ENCODE results near the gene HLA-DQA1. TPM values are rescaled to one million over a fixed set of nuclear protein-coding genes. Genes with fewer than 3 reads are reported as not detected.

HLA-DQA1 gene
- polyA plus RNA-seq, 1 experiment: not detected

GRCh38 chr6:32602383-32602782 is 34.8 kb upstream of the HLA-DQA1 start:
- Histone ChIP-seq H3K9me3 (ENCODE audit: control insufficient read depth, insufficient read depth, low read length) (no peaks in the 10 kb centered on the region), H3K27me3 (ENCODE audit: control insufficient read depth, insufficient read depth, low read length) (no peaks in the 10 kb centered on the region), H3K27ac (ENCODE audit: low read depth, low read length) (no peak overlapping the region), H3K4me3 (ENCODE audit: low read depth, low read length) (no peak overlapping the region)
- no peak for DNase-seq (ENCODE audit: low read depth, low spot score)
- no peak for TF ChIP-seq CTCF (IDR thresholded peaks at IDR 0.05; ENCODE audit: low read depth, low read length)
- POLR2A ChIA-PET: no interaction called here
- CTCF ChIA-PET: no interaction called here

DNA sequence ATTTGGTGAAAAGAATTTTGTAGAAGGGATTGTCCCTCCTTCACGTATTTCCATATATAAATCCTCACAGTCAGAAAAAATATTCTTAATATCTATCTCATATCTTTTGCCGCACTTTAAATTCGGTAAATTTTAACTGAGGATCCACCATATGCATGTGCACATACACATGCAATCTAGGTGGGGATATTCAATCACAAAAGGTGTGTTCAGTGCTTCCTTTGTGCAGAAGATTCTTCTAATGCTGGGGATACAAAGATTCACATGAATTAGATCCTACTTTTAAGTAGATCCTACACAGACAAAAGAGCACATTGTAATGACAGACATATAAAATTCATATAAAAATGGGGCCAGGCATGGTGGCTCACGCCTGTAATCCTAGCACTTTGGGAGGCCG is 34.0 kb upstream of the HLA-DQA1 start:
- H3K9me3 ChIP-seq (ENCODE audit: control insufficient read depth, insufficient read depth, low read length): no peaks in the 10 kb centered on the region
- H3K4me3 ChIP-seq (ENCODE audit: low read depth, low read length): no peak overlapping the region
- no peak for TF ChIP-seq CTCF (IDR thresholded peaks at IDR 0.05; ENCODE audit: low read depth, low read length)
- CTCF ChIA-PET: no interaction called here
- DNase-seq (ENCODE audit: low read depth, low spot score): no peak
- H3K27ac ChIP-seq (ENCODE audit: low read depth, low read length): no peak overlapping the region
- POLR2A ChIA-PET: no interaction called here
- no peaks in the 10 kb centered on the region for H3K27me3 ChIP-seq (ENCODE audit: control insufficient read depth, insufficient read depth, low read length)

DNA sequence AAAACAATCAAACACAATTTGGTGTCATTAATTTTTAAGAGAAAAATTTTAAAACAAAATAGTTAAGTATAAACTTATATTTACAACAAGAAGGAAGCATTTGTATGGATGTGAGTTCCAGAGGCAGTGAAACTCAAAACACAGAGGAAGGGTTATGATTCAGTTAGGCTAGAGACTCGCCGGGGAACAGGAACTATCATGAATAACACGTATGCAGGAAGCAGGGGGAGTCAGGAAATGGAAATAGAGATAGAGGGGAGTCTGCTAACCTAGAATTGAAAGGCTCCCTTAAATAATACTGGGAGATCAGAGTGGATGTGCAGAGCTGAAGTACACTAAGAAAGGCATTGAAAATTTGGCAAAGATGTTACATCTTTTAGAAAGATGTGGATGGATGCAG is 33.3 kb upstream of the HLA-DQA1 start:
- no peak overlapping the region for H3K27ac ChIP-seq (ENCODE audit: low read depth, low read length)
- CTCF ChIA-PET: no interaction called here
- DNase-seq (ENCODE audit: low read depth, low spot score): no peak
- POLR2A ChIA-PET: no interaction called here
- no peak for TF ChIP-seq CTCF (IDR thresholded peaks at IDR 0.05; ENCODE audit: low read depth, low read length)
- H3K9me3 ChIP-seq (ENCODE audit: control insufficient read depth, insufficient read depth, low read length): no peaks in the 10 kb centered on the region
- no peaks in the 10 kb centered on the region for H3K27me3 ChIP-seq (ENCODE audit: control insufficient read depth, insufficient read depth, low read length)
- no peak overlapping the region for H3K4me3 ChIP-seq (ENCODE audit: low read depth, low read length)

- no peak for TF ChIP-seq CTCF (IDR thresholded peaks at IDR 0.05; ENCODE audit: low read depth, low read length)
- ChIA-PET CTCF (no interaction called here), POLR2A (no interaction called here)
- Histone ChIP-seq H3K27ac (ENCODE audit: low read depth, low read length) (no peak overlapping the region), H3K4me3 (ENCODE audit: low read depth, low read length) (no peak overlapping the region), H3K9me3 (ENCODE audit: control insufficient read depth, insufficient read depth, low read length) (no peaks in the 10 kb centered on the region), H3K27me3 (ENCODE audit: control insufficient read depth, insufficient read depth, low read length) (no peaks in the 10 kb centered on the region)
- no peak for DNase-seq (ENCODE audit: low read depth, low spot score)
These were observed 32.8 kb upstream of the HLA-DQA1 start for GRCh38 chr6:32604434-32604877.

- Histone ChIP-seq H3K27me3 (ENCODE audit: control insufficient read depth, insufficient read depth, low read length) (no peaks in the 10 kb centered on the region), H3K4me3 (ENCODE audit: low read depth, low read length) (no peak overlapping the region), H3K9me3 (ENCODE audit: control insufficient read depth, insufficient read depth, low read length) (no peaks in the 10 kb centered on the region), H3K27ac (ENCODE audit: low read depth, low read length) (no peak overlapping the region)
- CTCF ChIA-PET: no interaction called here
- DNase-seq (ENCODE audit: low read depth, low spot score): no peak
- POLR2A ChIA-PET: no interaction called here
- TF ChIP-seq CTCF (IDR thresholded peaks at IDR 0.05; ENCODE audit: low read depth, low read length): no peak
These were observed 29.8 kb upstream of the HLA-DQA1 start for GRCh38 chr6:32607263-32607987.
